Stimulated activated CD4-positive, alpha-beta T cell treated with anti-CD3 and anti-CD28 coated beads, Interleukin-1b, Interleukin-23, amount 100 ng/mL, for 1 hour (primary cell): ENCODE results near the gene MRRF.

Source experiments
- DNase-seq, 2 donors: peaks; one replicate each; pipeline ENCODE4 v3.0.0-alpha.2; 2020; ENCODE audit warnings: low read depth in 2 of 2

MRRF gene

DNA sequence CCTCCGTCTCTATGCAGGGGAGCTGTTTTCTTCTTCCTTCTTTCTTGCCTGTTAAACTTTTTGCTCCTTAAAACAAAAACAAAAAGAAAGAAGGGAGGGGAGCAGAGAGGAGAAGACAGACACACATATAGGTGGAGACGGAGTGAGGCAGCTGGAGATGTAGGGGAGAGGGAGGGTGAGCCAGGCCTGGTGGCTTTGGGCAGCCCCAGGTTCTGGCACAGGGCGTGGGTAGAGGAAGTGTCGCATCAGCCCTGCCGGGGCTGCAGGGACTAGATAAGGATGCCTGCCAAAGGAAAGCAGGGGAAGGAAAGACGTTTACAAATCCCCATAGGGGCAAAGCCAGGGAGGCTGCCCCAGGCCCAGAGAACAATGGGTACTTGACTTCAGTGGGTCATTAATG is 67.4 kb downstream of the MRRF start:
- no peak for DNase-seq

- no peak for DNase-seq
These were observed 68.0 kb downstream of the MRRF start for GRCh38 chr9:122332644-122333043.

GRCh38 chr9:122333169-122333808 is 68.6 kb downstream of the MRRF start:
- no peak for DNase-seq

- DNase-seq: no peak
These were observed 70.2 kb downstream of the MRRF start for GRCh38 chr9:122334916-122335315.

DNA sequence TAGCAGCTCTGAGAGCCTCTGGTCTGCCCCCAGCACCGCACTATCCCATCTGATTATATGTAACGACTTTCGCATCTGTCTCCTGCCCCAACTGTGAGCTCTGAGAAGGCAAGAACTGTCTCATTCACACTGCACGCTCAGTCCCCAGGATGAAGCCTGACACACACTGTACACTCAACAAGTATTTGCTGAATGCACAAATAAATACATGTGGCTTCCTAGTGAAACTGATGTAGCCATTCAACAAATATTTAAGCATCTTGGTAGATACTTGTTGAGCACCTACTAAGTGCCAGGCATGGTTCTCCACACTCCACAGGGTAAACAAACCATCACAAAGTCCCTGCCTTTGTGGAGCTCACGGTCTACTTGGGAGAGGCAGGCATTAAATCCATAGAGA is 71.5 kb downstream of the MRRF start:
- DNase-seq: no peak

DNA sequence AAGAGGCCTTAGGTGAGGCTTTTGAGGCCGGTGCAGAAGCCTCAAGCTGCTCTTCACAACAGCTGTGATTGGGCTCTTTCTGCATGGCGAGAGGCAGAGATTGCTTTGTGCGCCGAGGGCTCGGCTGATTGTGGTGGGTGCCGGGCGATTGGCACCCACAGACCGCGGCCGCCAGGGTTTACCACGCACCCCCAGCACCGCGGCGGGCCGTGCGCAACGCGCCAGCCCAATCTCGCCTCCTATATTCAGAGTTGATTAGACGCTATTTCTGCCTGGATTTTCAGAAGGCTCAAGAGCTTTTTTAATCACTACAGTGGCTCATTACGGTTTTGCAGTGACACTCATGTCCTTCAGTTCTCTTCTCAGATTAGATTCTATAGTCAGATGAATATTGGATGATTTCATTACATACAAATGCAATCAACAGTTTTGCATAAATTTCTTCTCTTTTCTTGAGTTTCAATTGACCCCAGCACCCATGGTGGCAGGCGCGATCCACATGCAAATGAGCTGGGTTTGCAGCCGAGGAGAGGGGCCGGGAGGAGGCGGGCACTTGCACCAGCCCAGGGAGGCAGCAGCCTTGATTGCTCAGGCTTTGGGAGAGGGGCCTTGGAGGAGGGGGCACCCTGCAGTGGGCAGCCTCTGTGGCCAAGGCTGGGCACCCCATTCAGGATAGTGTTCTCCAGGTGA is 72.3 kb downstream of the MRRF start:
- DNase-seq: no peak

DNA sequence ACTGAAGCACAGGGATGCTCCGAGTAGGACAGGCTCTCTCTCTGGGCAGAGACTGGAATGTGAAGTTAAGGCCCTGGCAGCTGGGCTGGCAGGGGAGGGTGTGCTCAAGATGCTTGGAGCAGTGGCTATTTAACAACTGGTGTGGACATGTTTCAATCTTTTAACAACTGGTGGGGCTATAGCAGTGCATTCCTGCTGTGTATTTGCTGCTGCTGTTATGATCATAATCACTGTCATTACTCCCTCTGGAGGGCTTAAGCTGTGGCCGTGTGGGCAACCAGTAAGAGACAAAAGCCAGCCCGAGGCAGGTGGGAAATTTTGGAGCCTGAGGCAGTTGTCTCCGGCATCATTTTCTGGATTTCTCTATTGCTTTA is 72.9 kb downstream of the MRRF start:
- DNase-seq: no peak

- no peak for DNase-seq
These were observed 73.9 kb downstream of the MRRF start for GRCh38 chr9:122338536-122338935.

DNA sequence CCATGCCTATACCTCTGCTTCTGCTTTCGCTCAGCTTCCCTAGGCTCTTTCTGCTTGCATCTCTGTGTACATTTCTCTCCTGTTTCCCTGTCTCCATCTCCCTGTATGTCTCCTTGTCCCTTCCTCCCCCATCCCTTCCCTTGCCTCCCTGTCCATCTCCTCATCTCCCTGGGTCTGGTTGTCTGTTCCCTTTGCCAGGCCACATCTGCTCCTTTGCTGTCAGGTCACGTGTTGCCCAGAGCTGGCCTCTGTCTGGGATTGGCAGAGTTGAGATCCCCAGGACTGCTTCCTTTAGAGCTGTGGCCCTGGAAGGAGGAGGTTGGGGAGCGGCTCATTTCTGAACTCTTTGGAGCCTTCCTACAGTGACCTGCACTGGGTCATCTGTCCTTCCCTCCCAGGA is 74.3 kb downstream of the MRRF start:
- DNase-seq: no peak

- no peak for DNase-seq
These were observed 74.9 kb downstream of the MRRF start for GRCh38 chr9:122339579-122339978.

- DNase-seq: no peak
These were observed 75.5 kb downstream of the MRRF start for GRCh38 chr9:122340161-122340560.

GRCh38 chr9:122342323-122343050 is 77.8 kb downstream of the MRRF start:
- no peak for DNase-seq

- DNase-seq: no peak
These were observed 82.0 kb downstream of the MRRF start for GRCh38 chr9:122346478-122347347.

GRCh38 chr9:122347348-122348287 is 82.9 kb downstream of the MRRF start:
- DNase-seq: no peak

DNA sequence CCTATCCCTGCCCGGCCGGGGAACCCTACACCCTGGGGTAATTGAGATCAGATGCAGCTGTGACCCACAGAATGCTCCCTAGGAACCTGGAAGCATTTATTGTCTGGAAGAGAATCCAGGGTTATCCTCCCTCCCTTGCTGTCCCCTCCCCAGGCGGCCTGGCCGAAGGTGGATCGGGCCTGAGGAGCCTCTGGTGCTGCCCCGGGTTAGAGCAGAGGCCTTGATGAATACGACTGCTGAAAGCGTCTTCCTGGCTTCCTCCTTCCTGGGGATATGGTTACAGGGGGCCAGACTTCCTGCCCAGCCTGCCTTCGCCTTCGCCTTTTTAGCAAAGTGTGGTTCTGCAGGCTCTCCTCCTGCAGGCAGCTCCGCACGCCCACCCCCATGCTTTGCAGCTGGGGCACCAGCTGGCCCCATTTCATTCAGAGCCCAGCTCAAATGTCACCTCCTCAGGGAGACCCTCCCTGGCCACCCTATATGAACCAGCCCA is 83.7 kb downstream of the MRRF start:
- no peak for DNase-seq

GRCh38 chr9:122348791-122349190 is 84.1 kb downstream of the MRRF start:
- DNase-seq: no peak

DNA sequence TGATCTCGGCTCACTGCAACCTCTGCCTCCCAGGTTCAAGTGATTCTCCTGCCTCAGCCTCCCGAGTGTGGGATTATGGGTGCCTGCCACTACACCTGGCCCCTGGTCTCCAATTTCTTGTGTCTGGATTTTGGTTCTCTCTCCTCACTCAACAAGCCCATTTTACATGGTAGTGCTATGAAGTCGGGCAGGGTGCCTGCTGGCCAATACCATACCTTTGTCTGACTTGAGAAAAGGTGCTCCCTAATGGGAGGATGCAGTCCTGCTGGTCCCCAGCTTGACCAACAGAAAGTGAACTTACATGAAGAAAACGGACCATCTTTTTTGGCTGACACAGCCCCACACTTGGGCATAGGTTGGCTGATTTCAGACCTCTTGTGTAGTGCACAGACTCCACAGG is 84.5 kb downstream of the MRRF start:
- no peak for DNase-seq

DNA sequence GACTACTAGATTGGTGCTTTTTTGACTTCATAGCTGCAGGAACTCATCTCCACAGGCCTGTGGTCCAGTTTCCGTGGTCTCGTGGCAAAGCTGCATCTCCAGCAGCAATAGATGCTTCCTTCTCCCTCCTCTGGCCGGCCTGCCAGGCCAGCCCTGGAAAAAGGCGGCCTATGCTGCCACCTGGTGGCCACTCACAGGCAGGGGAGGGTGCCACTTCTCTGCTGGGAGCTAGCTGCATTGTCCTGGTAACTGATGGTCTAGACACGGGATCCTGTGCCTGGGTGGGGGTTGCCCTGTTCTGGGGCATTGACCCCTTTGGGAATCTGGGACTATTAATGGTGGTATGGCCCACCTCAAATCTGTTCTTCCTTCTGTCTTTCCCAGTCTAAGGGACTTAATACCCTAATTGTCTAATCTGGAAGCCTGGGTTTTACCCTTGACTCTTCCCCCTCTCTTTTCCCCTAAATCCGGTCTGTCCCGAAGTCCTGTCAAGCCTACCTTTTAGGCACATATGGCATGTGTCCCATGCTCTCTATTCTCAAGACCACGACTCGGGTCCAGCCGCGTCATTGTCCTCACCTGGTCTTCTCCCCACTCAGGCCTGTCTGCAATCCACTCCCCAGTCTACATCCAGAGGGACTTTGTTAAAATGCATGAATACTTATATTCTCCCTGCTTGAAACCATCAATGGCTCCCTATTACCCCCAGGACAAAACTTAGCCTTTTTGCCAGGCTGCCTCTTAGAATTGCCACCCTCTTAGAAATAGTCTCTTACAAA is 86.1 kb downstream of the MRRF start:
- peak; percentile 21 to 60 for DNase-seq

DNA sequence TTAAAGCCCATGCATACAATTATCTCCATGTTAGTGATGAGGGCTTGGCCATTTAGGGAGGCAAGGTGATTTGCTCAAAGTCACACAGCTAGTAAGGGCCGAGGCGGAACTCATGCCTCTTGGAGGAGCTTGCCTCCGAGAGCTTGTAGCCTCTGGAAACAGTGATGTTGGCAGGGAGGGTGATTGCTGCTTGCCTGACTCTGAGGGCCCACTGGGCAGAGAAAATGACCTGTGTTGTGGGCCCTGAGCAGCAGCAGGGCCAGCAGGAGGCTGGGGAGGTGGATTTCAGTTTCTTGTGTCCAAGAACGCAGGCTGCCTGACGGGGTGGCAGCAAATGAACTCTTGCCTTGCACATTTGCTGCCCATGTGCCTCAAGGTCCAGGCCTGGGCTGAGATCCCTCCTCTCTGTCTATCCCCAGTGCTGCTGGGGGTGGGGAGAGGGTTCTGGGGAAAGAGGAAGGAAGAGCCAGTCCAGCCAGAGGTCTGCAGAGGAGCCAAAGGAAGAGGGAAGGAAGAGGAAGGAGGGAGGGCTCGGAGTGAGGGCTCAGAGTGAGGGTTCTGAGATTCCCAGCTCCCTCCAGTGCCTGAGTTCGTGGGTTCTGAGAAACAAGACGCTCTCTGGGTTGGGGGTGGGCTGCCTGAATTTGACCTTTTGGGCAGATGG is 90.0 kb downstream of the MRRF start:
- DNase-seq: no peak
